Activated naive CD8-positive, alpha-beta T cell treated with anti-CD3 and anti-CD28 coated beads, Interleukin-2, amount 10 ng/mL, durations not matched to agents 7 days and 5 days (primary cell): ENCODE measurements around the gene NUDT3. TPM values are rescaled to one million over a fixed set of nuclear protein-coding genes. Genes with fewer than 3 reads are reported as not detected.

Source experiments
- ATAC-seq: fragments of 150-1000 bp; cut with Tn5 transposase; one replicate; pipeline ENCODE4 v1.10.0; 2021; ENCODE audit warnings: low read depth, moderate library complexity
- POLR2A ChIA-PET: fragments of 350-600 bp; sonication (Branson Sonifier 250); formaldehyde crosslinking; loops from one replicate; lab custom pipeline; 2021; ENCODE audit warnings: antibody characterized with exemption; lab: Charles Lee
- DNase-seq: peaks from one replicate; pipeline ENCODE4 v3.0.0; 2021
- H3K27ac Mint-ChIP-seq: one replicate; pipeline ENCODE4 v1.8.0; 2022; ENCODE audit warnings: mild to moderate bottlenecking, mixed read lengths
- H3K27me3 Mint-ChIP-seq: one replicate; pipeline ENCODE4 v1.8.0; 2022; ENCODE audit warnings: mild to moderate bottlenecking, moderate library complexity, mixed read lengths
- H3K36me3 Mint-ChIP-seq: one replicate; pipeline ENCODE4 v1.8.0; 2021; ENCODE audit warnings: mild to moderate bottlenecking, mixed read lengths
- H3K4me1 Mint-ChIP-seq: one replicate; pipeline ENCODE4 v1.8.0; 2021; ENCODE audit warnings: mixed read lengths
- H3K4me3 Mint-ChIP-seq: one replicate; pipeline ENCODE4 v1.8.0; 2022; ENCODE audit warnings: mild to moderate bottlenecking, moderate library complexity, mixed read lengths
- H3K9me3 Mint-ChIP-seq: one replicate; pipeline ENCODE4 v1.8.0; 2021; ENCODE audit warnings: mixed read lengths
- total RNA-seq, 2 experiments: library from RNA; stranded (reverse); gene quantifications; one replicate each; pipeline ENCODE4 v1.2.3, GENCODE V29; 2021

The NUDT3 gene
- total RNA-seq, 2 experiments from 2014 or later = 17.7 to 18.7 TPM

DNA sequence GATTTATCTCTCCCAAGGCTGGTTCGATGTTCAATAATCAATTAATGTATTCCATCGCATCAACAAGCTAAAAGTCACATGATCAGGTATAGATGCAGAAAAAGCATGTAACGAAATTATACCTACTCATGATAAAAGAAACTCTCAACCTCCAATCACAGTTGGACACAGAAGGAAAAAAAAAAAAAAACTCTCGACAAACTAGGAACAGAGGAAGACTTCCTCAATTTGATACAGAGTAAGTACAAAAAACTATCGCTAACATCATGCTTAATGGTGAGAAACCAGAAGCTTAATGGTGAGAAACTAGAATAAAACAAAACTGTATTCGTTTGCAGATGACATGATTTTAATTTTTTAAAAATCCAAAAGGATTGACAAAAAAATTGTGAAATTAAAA is 81.7 kb downstream of the NUDT3 start:
- H3K27ac Mint-ChIP-seq = no peak overlapping the region
- POLR2A ChIA-PET = no interaction called here
- ATAC-seq = no peak

GRCh38 chr6:34308483-34308882 is 84.0 kb downstream of the NUDT3 start:
- no peak for ATAC-seq
- no peak for DNase-seq
- Mint-ChIP-seq H3K27ac (no peak overlapping the region), H3K4me1 (peaks cover 5% of the 10 kb centered on the region), H3K9me3 (no peaks in the 10 kb centered on the region), H3K27me3 (peaks cover 2% of the 10 kb centered on the region), H3K36me3 (peaks cover 3% of the 10 kb centered on the region), H3K4me3 (no peak overlapping the region)
- POLR2A ChIA-PET = no interaction called here

More for the DNA sequence above, 81.7 kb downstream of the NUDT3 start:
- H3K4me3 Mint-ChIP-seq = no peak overlapping the region
- H3K4me1 Mint-ChIP-seq = peaks cover 17% of the 10 kb centered on the region
- H3K27me3 Mint-ChIP-seq = peaks cover 2% of the 10 kb centered on the region
- H3K9me3 Mint-ChIP-seq = no peaks in the 10 kb centered on the region
- H3K36me3 Mint-ChIP-seq = peaks cover 3% of the 10 kb centered on the region
- no peak for DNase-seq

GRCh38 chr6:34305982-34306708 is 86.3 kb downstream of the NUDT3 start:
- no peak for DNase-seq
- POLR2A ChIA-PET = interaction anchor here (1.2 kb wide), 1 partner anchor 11 kb away, joined by 3 read pairs; no protein-coding TSS in a partner anchor
- H3K4me3 Mint-ChIP-seq = no peak overlapping the region
- no peaks in the 10 kb centered on the region for H3K9me3 Mint-ChIP-seq
- H3K36me3 Mint-ChIP-seq = peaks cover 5% of the 10 kb centered on the region
- ATAC-seq = no peak
- H3K27ac Mint-ChIP-seq = no peak overlapping the region
- H3K4me1 Mint-ChIP-seq = peaks cover 5% of the 10 kb centered on the region
- H3K27me3 Mint-ChIP-seq = peaks cover 2% of the 10 kb centered on the region

GRCh38 chr6:34305497-34305896 is 87.0 kb downstream of the NUDT3 start:
- POLR2A ChIA-PET = interaction anchor here (1.2 kb wide), 1 partner anchor 10 kb away, joined by 3 read pairs; no protein-coding TSS in a partner anchor
- Mint-ChIP-seq H3K4me3 (no peak overlapping the region), H3K27ac (no peak overlapping the region), H3K27me3 (peaks cover 2% of the 10 kb centered on the region), H3K36me3 (peaks cover 3% of the 10 kb centered on the region), H3K9me3 (no peaks in the 10 kb centered on the region), H3K4me1 (peaks cover 3% of the 10 kb centered on the region)
- no peak for DNase-seq
- no peak for ATAC-seq

DNA sequence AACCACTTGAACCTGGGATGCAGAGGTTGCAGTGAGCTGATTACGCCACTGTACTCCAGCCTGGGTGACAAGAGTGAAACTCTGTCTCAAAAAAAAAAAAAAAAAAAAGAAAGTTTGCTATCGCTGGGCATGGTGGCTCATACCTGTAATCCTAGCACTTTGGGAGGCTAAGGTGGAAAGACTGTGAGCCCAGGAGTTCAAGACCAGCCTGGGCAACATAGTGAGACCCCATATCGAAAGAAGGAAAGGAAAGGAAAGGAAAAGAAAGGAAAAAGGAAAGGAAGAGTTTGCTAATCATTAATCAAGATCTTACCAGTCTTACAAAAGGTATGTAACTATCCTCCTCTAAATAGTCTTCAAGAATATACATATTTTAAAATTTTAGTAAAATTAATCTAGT is 88.3 kb downstream of the NUDT3 start:
- Mint-ChIP-seq H3K4me1 (peaks cover 3% of the 10 kb centered on the region), H3K4me3 (no peak overlapping the region), H3K9me3 (no peaks in the 10 kb centered on the region), H3K36me3 (peaks cover 2% of the 10 kb centered on the region), H3K27me3 (no peaks in the 10 kb centered on the region), H3K27ac (no peak overlapping the region)
- ATAC-seq = no peak
- no peak for DNase-seq
- POLR2A ChIA-PET = interaction anchor here (0.6 to 1.6 kb wide), 3 partner anchors 11 to 105 kb away, joined by 4 to 5 read pairs (median 5); no protein-coding TSS in a partner anchor

DNA sequence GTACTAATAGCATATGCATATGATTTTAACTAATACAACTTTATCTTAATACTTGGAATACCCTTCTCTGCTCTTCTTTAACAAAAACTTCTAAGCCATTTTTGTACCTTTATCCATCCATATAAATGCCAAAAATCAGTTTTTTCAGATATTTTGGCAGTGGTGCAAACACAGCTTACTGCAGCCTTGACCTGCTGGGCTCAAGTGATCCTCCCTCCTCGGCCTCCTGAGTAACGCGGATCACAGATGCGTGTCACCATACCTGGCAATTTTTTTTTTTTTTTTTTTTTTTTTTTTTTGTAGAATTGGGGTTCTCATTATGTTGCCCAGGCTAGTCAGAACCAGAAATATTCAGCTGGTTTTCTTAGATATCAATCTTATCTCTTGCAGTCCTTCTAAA is 89.5 kb downstream of the NUDT3 start:
- Mint-ChIP-seq H3K4me3 (no peak overlapping the region), H3K4me1 (no peaks in the 10 kb centered on the region), H3K36me3 (peaks cover 2% of the 10 kb centered on the region), H3K27me3 (no peaks in the 10 kb centered on the region), H3K27ac (no peak overlapping the region), H3K9me3 (no peaks in the 10 kb centered on the region)
- DNase-seq (no peak), ATAC-seq (no peak)
- POLR2A ChIA-PET = interaction anchor here (1.6 kb wide), 1 partner anchor 12 kb away, joined by 5 read pairs; no protein-coding TSS in a partner anchor

- H3K27ac Mint-ChIP-seq = no peak overlapping the region
- H3K4me3 Mint-ChIP-seq = no peak overlapping the region
- H3K9me3 Mint-ChIP-seq = no peaks in the 10 kb centered on the region
- DNase-seq = no peak
- POLR2A ChIA-PET = interaction anchor here (1.4 kb wide), 1 partner anchor 13 kb away, joined by 5 read pairs; no protein-coding TSS in a partner anchor
- H3K4me1 Mint-ChIP-seq = peaks cover 5% of the 10 kb centered on the region
- H3K36me3 Mint-ChIP-seq = peaks cover 2% of the 10 kb centered on the region
- no peak for ATAC-seq
- H3K27me3 Mint-ChIP-seq = no peaks in the 10 kb centered on the region
These were observed 91.1 kb downstream of the NUDT3 start for GRCh38 chr6:34301408-34301807.

- peaks cover 14% of the 10 kb centered on the region for H3K4me1 Mint-ChIP-seq
- peak overlapping the region; percentile 26 for H3K27ac Mint-ChIP-seq
- DNase-seq (no peak), ATAC-seq (no peak)
- no peaks in the 10 kb centered on the region for H3K9me3 Mint-ChIP-seq
- POLR2A ChIA-PET = interaction anchor here (1.4 to 1.5 kb wide), 2 partner anchors 11 to 51 kb away, joined by 3 to 5 read pairs; no protein-coding TSS in a partner anchor
- H3K36me3 Mint-ChIP-seq = peaks cover 2% of the 10 kb centered on the region
- H3K4me3 Mint-ChIP-seq = no peak overlapping the region
- H3K27me3 Mint-ChIP-seq = no peaks in the 10 kb centered on the region
These were observed 92.1 kb downstream of the NUDT3 start for GRCh38 chr6:34300332-34300751.

- no peak overlapping the region for H3K4me3 Mint-ChIP-seq
- no peaks in the 10 kb centered on the region for H3K9me3 Mint-ChIP-seq
- ATAC-seq (no peak), DNase-seq (no peak)
- POLR2A ChIA-PET = no interaction called here
- H3K36me3 Mint-ChIP-seq = peaks cover 5% of the 10 kb centered on the region
- peaks cover 14% of the 10 kb centered on the region for H3K4me1 Mint-ChIP-seq
- no peak overlapping the region for H3K27ac Mint-ChIP-seq
- H3K27me3 Mint-ChIP-seq = no peaks in the 10 kb centered on the region
These were observed 93.5 kb downstream of the NUDT3 start for GRCh38 chr6:34298941-34299340.

GRCh38 chr6:34295721-34296120 is 96.7 kb downstream of the NUDT3 start:
- ATAC-seq = peak; percentile 96
- Mint-ChIP-seq H3K27me3 (no peaks in the 10 kb centered on the region), H3K4me3 (peak overlapping the region; percentile 57)

GRCh38 chr6:34292954-34293353 is 99.5 kb downstream of the NUDT3 start:
- Mint-ChIP-seq H3K4me3 (no peak overlapping the region), H3K9me3 (no peaks in the 10 kb centered on the region), H3K4me1 (peaks cover 27% of the 10 kb centered on the region), H3K36me3 (peaks cover 24% of the 10 kb centered on the region), H3K27ac (no peak overlapping the region), H3K27me3 (no peaks in the 10 kb centered on the region)
- POLR2A ChIA-PET = no interaction called here
- DNase-seq (no peak), ATAC-seq (no peak)

More at GRCh38 chr6:34295721-34296120, 96.7 kb downstream of the NUDT3 start:
- peaks cover 16% of the 10 kb centered on the region for H3K4me1 Mint-ChIP-seq
- peaks cover 17% of the 10 kb centered on the region for H3K36me3 Mint-ChIP-seq
- DNase-seq = no peak
- no peaks in the 10 kb centered on the region for H3K9me3 Mint-ChIP-seq
- POLR2A ChIA-PET = interaction anchor here (0.6 to 1.3 kb wide), 3 partner anchors 10 to 130 kb away, joined by 3 to 7 read pairs (median 3); no protein-coding TSS in a partner anchor
- peak overlapping the region; percentile 84 for H3K27ac Mint-ChIP-seq

GRCh38 chr6:34289137-34289536 is 103.3 kb downstream of the NUDT3 start:
- POLR2A ChIA-PET = interaction anchor here (0.5 to 1.6 kb wide), 8 partner anchors 11 to 160 kb away, joined by 3 to 5 read pairs (median 4); no protein-coding TSS in a partner anchor
- no peaks in the 10 kb centered on the region for H3K27me3 Mint-ChIP-seq
- H3K9me3 Mint-ChIP-seq = no peaks in the 10 kb centered on the region
- H3K27ac Mint-ChIP-seq = peak overlapping the region; percentile 96
- peaks cover 21% of the 10 kb centered on the region for H3K4me1 Mint-ChIP-seq
- DNase-seq = no peak
- peaks cover 37% of the 10 kb centered on the region for H3K36me3 Mint-ChIP-seq
- H3K4me3 Mint-ChIP-seq = no peak overlapping the region
- ATAC-seq = no peak

- peaks cover 23% of the 10 kb centered on the region for H3K4me1 Mint-ChIP-seq
- no peak for DNase-seq
- POLR2A ChIA-PET = interaction anchor here (0.5 to 1.6 kb wide), 7 partner anchors 11 to 160 kb away, joined by 3 to 5 read pairs (median 4); no protein-coding TSS in a partner anchor
- H3K9me3 Mint-ChIP-seq = no peaks in the 10 kb centered on the region
- H3K27me3 Mint-ChIP-seq = no peaks in the 10 kb centered on the region
- peak; percentile 81 for ATAC-seq
- H3K4me3 Mint-ChIP-seq = peak overlapping the region; percentile 73
- peaks cover 36% of the 10 kb centered on the region for H3K36me3 Mint-ChIP-seq
- H3K27ac Mint-ChIP-seq = peak overlapping the region; percentile 96
These were observed 103.9 kb downstream of the NUDT3 start for GRCh38 chr6:34288581-34288980.
